ENCODE measurements around the gene PCBP2.
"Not testable (repeated sequence)": the region's sequence is repeated elsewhere in the genome, so short reads cannot be mapped to it uniquely, and the experiment has no call there.

The PCBP2 gene

DNA sequence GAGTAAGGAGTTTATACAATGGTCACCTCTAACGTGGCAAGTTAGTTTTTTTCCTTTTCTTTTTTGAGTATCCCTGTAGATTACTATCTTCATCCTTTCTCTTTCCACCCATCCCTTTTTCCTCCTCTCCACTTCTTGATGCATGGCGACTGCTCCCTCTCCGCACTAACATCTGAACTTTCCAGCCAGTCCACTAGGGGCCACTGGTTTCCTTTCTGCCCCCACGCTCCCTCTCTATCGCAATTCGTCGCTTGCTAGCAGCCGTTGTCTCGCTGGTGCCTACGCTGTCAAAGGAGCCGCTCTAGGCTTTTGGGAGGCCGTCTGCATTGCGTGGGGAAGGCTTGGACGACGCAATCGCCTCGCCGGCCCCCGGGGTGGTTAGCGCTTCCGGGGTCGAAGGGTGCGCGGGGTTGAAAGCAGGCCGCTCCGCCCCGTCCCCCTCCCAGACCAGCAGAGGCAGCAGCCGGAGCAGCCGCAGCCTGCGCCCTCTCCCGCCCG, at the start of gene PCBP2:
Gene PCBP2 (plus strand): TSS at position 442 of the 498 bp plus-strand sequence. CDS start 2,699 bp downstream, outside the sequence.
- H3K36me3 ChIP-seq (ENCODE audit: control insufficient read depth in 1 of 2, insufficient read depth in 2 of 2, low read length in 2 of 2) = peaks cover 26 to 35% of the 10 kb centered on the region in 2 donors
- H3K27me3 ChIP-seq (ENCODE audit: low read depth, low read length) = no peaks in the 10 kb centered on the region
- no peaks in the 10 kb centered on the region for H3K9me3 ChIP-seq (ENCODE audit: control insufficient read depth in 1 of 2, low read length in 2 of 2)
- H3K27ac ChIP-seq (ENCODE audit: low read length) = peak within 1 kb of the TSS; percentile 85
- H3K4me3 ChIP-seq (ENCODE audit: low read depth in 1 of 2, low read length in 2 of 2) = peak within 1 kb of the TSS; percentile 82 to 95
- H3K4me1 ChIP-seq (ENCODE audit: control insufficient read depth in 1 of 2, insufficient read depth in 2 of 2, low read length in 2 of 2) = peaks cover 13 to 19% of the 10 kb centered on the region in 2 donors

DNA sequence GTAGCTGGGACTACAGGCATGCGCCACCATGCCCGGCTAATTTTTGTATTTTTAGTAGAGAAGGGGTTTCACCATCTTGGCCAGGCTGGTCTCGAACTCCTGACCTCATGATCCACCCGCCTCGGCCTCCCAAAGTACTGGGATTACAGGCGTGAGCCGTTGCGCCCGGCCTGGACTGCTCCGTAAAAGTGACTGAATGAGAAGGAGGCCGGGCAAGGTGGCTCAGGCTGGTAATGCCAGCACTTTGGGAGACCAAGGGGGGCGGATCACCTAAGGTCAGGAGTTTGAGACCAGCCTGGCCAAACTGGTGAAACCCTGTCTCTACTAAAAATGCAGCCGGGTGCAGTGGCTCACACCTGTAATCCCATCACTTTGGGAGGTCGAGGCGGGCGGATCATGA, 49.6 kb upstream of the PCBP2 start:
- not testable (repeated sequence) for H3K4me1 ChIP-seq (ENCODE audit: control insufficient read depth in 1 of 2, insufficient read depth in 2 of 2, low read length in 2 of 2); H3K27me3 ChIP-seq (ENCODE audit: low read depth, low read length); H3K9me3 ChIP-seq (ENCODE audit: control insufficient read depth in 1 of 2, low read length in 2 of 2); H3K27ac ChIP-seq (ENCODE audit: low read length); H3K4me3 ChIP-seq (ENCODE audit: low read depth in 1 of 2, low read length in 2 of 2)
- H3K36me3 ChIP-seq (ENCODE audit: control insufficient read depth in 1 of 2, insufficient read depth in 2 of 2, low read length in 2 of 2) = peaks cover 0 to 13% of the 10 kb centered on the region in 2 donors

DNA sequence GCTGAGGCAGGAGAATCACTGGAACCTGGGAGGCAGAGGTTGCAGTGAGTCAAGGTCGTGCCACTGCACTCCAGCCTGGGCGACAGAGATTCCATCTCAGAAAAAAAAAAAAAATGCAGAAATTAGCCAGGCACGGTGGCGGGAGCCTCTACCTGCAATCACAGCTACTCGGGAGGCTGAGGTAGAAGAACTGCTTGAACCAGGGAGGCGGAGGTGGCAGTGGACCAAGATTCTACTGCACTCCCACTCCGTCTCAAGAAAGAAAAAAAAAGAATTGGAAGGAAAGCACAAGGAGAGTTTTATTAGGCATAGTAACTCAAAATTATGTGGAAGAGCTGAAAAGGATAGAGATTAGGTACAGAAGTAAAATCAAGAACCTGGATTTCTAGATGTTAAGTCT, 49.0 kb upstream of the PCBP2 start:
- Histone ChIP-seq H3K4me3 (ENCODE audit: low read depth in 1 of 2, low read length in 2 of 2) (no peak overlapping the region), H3K4me1 (ENCODE audit: control insufficient read depth in 1 of 2, insufficient read depth in 2 of 2, low read length in 2 of 2) (peaks cover 0 to 9% of the 10 kb centered on the region in 2 donors), H3K27me3 (ENCODE audit: low read depth, low read length) (no peaks in the 10 kb centered on the region), H3K9me3 (ENCODE audit: control insufficient read depth in 1 of 2, low read length in 2 of 2) (no peaks in the 10 kb centered on the region), H3K27ac (ENCODE audit: low read length) (no peak overlapping the region), H3K36me3 (ENCODE audit: control insufficient read depth in 1 of 2, insufficient read depth in 2 of 2, low read length in 2 of 2) (peaks cover 0 to 13% of the 10 kb centered on the region in 2 donors)

DNA sequence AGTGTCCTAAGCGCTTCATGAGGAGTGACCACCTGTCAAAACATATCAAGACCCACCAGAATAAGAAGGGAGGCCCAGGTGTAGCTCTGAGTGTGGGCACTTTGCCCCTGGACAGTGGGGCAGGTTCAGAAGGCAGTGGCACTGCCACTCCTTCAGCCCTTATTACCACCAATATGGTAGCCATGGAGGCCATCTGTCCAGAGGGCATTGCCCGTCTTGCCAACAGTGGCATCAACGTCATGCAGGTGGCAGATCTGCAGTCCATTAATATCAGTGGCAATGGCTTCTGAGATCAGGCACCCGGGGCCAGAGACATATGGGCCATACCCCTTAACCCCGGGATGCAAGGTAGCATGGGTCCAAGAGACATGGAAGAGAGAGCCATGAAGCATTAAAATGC, 41.0 kb upstream of the PCBP2 start:
- Histone ChIP-seq H3K36me3 (ENCODE audit: control insufficient read depth in 1 of 2, insufficient read depth in 2 of 2, low read length in 2 of 2) (peaks cover 24 to 39% of the 10 kb centered on the region in 2 donors), H3K27me3 (ENCODE audit: low read depth, low read length) (no peaks in the 10 kb centered on the region), H3K4me1 (ENCODE audit: control insufficient read depth in 1 of 2, insufficient read depth in 2 of 2, low read length in 2 of 2) (peaks cover 5 to 39% of the 10 kb centered on the region in 2 donors), H3K27ac (ENCODE audit: low read length) (no peak overlapping the region), H3K4me3 (ENCODE audit: low read depth in 1 of 2, low read length in 2 of 2) (no peak overlapping the region), H3K9me3 (ENCODE audit: control insufficient read depth in 1 of 2, low read length in 2 of 2) (no peaks in the 10 kb centered on the region)

DNA sequence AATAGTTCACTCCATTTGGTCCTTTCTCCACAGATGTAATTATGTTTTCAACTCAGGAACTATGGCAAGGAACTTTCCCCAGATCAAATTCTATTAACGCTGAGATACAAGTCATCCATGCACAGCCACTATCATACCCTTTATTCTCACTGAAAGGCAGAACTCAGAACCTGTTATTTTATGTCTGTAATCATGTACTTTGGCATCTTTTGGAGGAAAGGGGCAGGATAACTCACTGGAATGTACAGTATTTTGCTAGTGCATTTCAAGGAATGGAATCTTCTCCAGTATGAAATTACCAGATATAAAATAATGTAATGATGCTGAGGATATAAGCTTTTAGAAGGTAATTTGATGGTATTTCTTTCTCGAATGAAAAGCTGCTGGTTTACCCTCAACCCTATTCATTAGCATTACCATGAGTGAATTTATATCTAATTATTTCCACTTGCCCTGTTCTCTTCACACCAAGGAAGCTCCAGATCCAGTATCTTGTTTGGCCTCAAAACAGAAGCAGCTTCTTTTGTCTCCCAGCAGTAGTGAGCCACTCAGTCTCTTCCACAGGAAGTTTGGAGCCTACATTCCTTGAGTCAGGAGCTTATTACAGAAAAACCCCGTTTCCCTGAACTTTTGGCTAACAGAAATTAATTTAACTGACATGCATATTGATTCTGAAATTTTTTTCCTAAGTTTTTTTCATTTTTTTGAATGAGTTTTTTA, 38.3 kb upstream of the PCBP2 start:
- no peaks in the 10 kb centered on the region for H3K27me3 ChIP-seq (ENCODE audit: low read depth, low read length)
- H3K27ac ChIP-seq (ENCODE audit: low read length) = no peak overlapping the region
- no peaks in the 10 kb centered on the region for H3K9me3 ChIP-seq (ENCODE audit: control insufficient read depth in 1 of 2, low read length in 2 of 2)
- no peak overlapping the region for H3K4me3 ChIP-seq (ENCODE audit: low read depth in 1 of 2, low read length in 2 of 2)
- H3K36me3 ChIP-seq (ENCODE audit: control insufficient read depth in 1 of 2, insufficient read depth in 2 of 2, low read length in 2 of 2) = peaks cover 24 to 27% of the 10 kb centered on the region in 2 donors
- H3K4me1 ChIP-seq (ENCODE audit: control insufficient read depth in 1 of 2, insufficient read depth in 2 of 2, low read length in 2 of 2) = peaks cover 5 to 40% of the 10 kb centered on the region in 2 donors

DNA sequence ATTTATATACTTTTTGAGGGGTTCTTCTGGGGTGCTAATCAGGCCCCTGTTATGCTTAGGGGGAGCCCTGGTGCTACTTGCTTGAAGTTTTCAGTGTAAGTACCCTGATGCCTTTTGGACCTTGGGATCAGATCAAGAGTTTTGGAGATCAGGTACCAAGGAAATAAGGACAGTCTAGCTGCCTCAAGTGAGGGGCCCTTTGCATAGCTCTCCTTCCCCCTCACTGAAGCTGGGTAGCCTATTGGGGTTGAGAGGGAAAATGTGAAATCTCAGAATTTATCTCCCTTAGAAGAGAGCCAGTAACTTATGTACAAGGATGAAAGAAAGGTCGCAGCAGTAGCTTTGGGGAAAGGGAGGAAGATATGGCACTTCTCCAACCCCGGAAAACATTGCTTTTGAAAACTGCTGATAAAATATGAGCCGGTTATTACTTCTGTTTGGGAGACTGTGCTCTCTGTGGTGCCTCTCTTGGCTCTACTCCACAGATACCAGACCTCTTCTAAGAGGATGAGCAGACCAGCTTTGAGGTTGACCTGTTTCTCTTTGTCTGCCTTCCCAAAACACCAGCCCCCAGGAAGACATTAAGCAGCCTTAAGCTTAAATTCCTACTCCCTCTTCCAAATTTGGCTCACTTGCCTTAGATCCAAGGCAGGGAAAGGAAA, 37.0 kb upstream of the PCBP2 start:
- peaks cover 5 to 41% of the 10 kb centered on the region in 2 donors for H3K4me1 ChIP-seq (ENCODE audit: control insufficient read depth in 1 of 2, insufficient read depth in 2 of 2, low read length in 2 of 2)
- no peaks in the 10 kb centered on the region for H3K27me3 ChIP-seq (ENCODE audit: low read depth, low read length)
- H3K27ac ChIP-seq (ENCODE audit: low read length) = peak overlapping the region; percentile 0
- H3K9me3 ChIP-seq (ENCODE audit: control insufficient read depth in 1 of 2, low read length in 2 of 2) = no peaks in the 10 kb centered on the region
- H3K36me3 ChIP-seq (ENCODE audit: control insufficient read depth in 1 of 2, insufficient read depth in 2 of 2, low read length in 2 of 2) = peaks cover 16 to 18% of the 10 kb centered on the region in 2 donors
- no peak overlapping the region for H3K4me3 ChIP-seq (ENCODE audit: low read depth in 1 of 2, low read length in 2 of 2)

DNA sequence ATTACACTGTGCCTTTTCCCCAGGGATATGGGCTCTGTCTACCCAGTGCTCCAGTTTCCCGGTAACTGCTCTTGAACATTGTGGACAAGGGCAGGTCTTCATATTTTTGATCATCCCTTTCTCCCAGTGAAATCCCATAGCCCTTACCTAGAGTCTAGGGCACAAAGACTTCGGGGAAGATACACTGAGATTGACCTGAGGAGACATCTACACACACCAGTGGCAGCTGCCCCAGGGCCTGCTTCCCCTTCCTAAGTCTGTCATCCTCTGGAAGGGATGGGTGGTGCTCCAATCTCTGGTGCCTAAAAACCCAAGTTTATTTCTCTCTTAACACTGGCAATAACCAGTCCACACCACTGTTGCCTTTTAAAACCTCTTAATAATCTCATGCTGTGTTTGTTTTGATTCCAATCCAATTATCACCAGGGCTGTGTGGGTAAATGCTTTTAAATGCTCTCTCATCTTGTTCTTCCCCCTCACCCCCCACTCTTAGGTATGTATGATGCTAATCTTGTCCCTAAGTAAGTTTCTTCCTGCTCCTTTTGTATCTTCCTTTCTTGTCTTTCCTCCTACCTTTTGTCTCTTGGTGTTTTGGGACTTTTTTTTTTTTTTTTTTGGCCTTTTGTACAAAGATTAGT, 36.0 kb upstream of the PCBP2 start:
- not testable (repeated sequence) for H3K4me3 ChIP-seq (ENCODE audit: low read depth in 1 of 2, low read length in 2 of 2); H3K9me3 ChIP-seq (ENCODE audit: control insufficient read depth in 1 of 2, low read length in 2 of 2); H3K27ac ChIP-seq (ENCODE audit: low read length); H3K27me3 ChIP-seq (ENCODE audit: low read depth, low read length)
- Histone ChIP-seq H3K4me1 (ENCODE audit: control insufficient read depth in 1 of 2, insufficient read depth in 2 of 2, low read length in 2 of 2) (peaks cover 5 to 44% of the 10 kb centered on the region in 2 donors), H3K36me3 (ENCODE audit: control insufficient read depth in 1 of 2, insufficient read depth in 2 of 2, low read length in 2 of 2) (peaks cover 9 to 15% of the 10 kb centered on the region in 2 donors)

DNA sequence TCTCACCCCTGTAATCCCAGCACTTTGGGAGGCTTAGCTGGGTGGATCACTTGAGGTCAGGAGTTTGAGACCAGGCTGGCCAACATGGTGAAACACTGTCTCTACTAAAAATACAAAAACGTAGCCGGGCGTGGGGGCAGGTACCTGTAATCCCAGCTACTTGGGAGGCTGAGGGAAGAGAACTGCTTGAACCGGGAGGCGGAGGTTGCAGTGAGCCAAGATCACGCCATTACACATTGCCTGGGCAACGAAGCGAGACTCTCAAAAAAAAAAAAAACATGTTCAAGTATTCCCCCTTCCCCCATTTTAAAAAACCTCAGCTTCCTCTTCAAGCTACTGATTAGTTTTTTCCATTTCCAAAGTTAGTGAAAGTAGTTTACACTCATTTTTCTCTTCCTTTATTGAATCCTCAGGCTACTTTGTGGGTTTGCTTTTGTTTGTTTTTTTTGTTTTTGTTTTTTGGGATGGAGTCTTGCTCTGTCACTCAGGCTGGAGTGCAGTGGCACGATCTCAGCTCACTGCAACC, 34.5 kb upstream of the PCBP2 start:
- not testable (repeated sequence) for H3K27ac ChIP-seq (ENCODE audit: low read length); H3K4me3 ChIP-seq (ENCODE audit: low read depth in 1 of 2, low read length in 2 of 2); H3K27me3 ChIP-seq (ENCODE audit: low read depth, low read length); H3K9me3 ChIP-seq (ENCODE audit: control insufficient read depth in 1 of 2, low read length in 2 of 2); H3K36me3 ChIP-seq (ENCODE audit: control insufficient read depth in 1 of 2, insufficient read depth in 2 of 2, low read length in 2 of 2)
- peaks cover 0 to 41% of the 10 kb centered on the region in 2 donors for H3K4me1 ChIP-seq (ENCODE audit: control insufficient read depth in 1 of 2, insufficient read depth in 2 of 2, low read length in 2 of 2)

DNA sequence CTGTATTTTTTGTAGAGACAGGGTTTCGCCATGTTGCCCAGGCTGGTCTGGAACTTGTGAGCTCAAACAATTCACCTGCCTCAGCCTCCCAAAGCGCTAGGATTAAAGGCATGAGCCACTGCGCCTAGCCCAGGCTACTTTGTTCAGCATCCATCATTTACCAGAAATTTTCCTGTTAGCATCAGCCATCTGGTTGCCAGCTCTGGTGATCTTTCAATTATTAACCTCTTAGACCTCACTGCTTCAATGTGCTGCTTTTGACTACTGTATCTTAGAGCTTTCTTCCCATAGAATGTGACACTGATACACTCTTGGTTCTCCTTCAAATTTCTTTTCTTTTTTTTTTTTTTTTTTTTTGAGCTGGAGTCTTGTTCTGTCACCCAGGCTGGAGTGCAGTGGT, 33.7 kb upstream of the PCBP2 start:
- Histone ChIP-seq H3K4me3 (ENCODE audit: low read depth in 1 of 2, low read length in 2 of 2) (no peak overlapping the region), H3K27me3 (ENCODE audit: low read depth, low read length) (no peaks in the 10 kb centered on the region), H3K4me1 (ENCODE audit: control insufficient read depth in 1 of 2, insufficient read depth in 2 of 2, low read length in 2 of 2) (peaks cover 0 to 34% of the 10 kb centered on the region in 2 donors), H3K9me3 (ENCODE audit: control insufficient read depth in 1 of 2, low read length in 2 of 2) (no peaks in the 10 kb centered on the region), H3K36me3 (ENCODE audit: control insufficient read depth in 1 of 2, insufficient read depth in 2 of 2, low read length in 2 of 2) (no peaks in the 10 kb centered on the region), H3K27ac (ENCODE audit: low read length) (no peak overlapping the region)

DNA sequence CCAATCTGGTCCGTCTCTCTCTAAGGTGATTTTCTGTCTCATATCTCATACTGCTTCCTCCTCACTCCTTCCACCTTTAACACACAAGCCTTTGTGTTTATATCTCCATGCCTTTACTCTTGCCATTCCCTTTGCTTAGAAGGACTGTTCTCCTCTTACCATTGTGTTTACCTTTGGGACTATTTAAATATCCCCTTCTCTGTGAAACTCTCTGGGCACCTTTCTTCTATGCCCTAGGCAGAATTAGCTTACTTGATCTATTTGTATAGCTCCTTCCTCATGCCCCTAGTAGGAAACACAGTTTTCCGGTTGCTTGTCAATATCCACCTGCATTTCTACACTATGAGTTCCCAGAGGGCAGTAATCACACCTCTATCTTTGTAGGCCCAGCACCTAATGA, 32.1 kb upstream of the PCBP2 start:
- H3K9me3 ChIP-seq (ENCODE audit: control insufficient read depth in 1 of 2, low read length in 2 of 2) = no peaks in the 10 kb centered on the region

DNA sequence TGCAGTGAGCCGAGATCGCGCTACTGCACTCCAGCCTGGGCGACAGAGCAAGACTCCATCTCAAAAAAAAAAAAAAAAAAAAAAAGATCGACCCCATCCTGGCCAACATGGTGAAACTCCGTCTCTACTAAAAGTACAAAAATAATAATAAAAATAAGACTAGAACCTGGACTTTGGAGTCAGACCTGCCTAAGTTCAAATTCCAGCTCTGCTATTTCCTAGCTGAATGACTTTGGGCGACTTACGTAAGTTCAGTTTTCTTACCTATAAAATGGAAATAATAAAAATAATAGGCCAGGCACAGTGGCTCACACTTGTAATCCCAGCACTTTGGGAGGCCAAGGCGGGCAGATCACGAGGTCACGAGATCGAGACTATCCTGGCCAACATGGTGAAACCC, 29.7 kb upstream of the PCBP2 start:
- H3K4me1 ChIP-seq (ENCODE audit: control insufficient read depth in 1 of 2, insufficient read depth in 2 of 2, low read length in 2 of 2); H3K27ac ChIP-seq (ENCODE audit: low read length); H3K4me3 ChIP-seq (ENCODE audit: low read depth in 1 of 2, low read length in 2 of 2); H3K9me3 ChIP-seq (ENCODE audit: control insufficient read depth in 1 of 2, low read length in 2 of 2); H3K27me3 ChIP-seq (ENCODE audit: low read depth, low read length); H3K36me3 ChIP-seq (ENCODE audit: control insufficient read depth in 1 of 2, insufficient read depth in 2 of 2, low read length in 2 of 2): not testable (repeated sequence)

More for the DNA sequence above, 32.1 kb upstream of the PCBP2 start:
- Histone ChIP-seq H3K4me1 (ENCODE audit: control insufficient read depth in 1 of 2, insufficient read depth in 2 of 2, low read length in 2 of 2) (peaks cover 0 to 20% of the 10 kb centered on the region in 2 donors), H3K36me3 (ENCODE audit: control insufficient read depth in 1 of 2, insufficient read depth in 2 of 2, low read length in 2 of 2) (no peaks in the 10 kb centered on the region), H3K27me3 (ENCODE audit: low read depth, low read length) (no peaks in the 10 kb centered on the region), H3K27ac (ENCODE audit: low read length) (no peak overlapping the region), H3K4me3 (ENCODE audit: low read depth in 1 of 2, low read length in 2 of 2) (no peak overlapping the region)

All from muscle layer of duodenum (tissue), 2 donors.